Activated CD8-positive, alpha-beta memory T cell treated with anti-CD3 and anti-CD28 coated beads for 4 hours (primary cell): ENCODE results near the gene COMMD7.
"Not testable (repeated sequence)": the region's sequence is repeated elsewhere in the genome, so short reads cannot be mapped to it uniquely, and the experiment has no call there.

Experiments
- DNase-seq, 2 donors: peaks; one replicate each; pipeline ENCODE4 v3.0.0-alpha.2; 2020; ENCODE audit warnings: low read depth in 2 of 2

Gene COMMD7

GRCh38 chr20:32728435-32728834 lies 14.8 kb downstream of the COMMD7 start:
- DNase-seq: not testable (repeated sequence)

DNA sequence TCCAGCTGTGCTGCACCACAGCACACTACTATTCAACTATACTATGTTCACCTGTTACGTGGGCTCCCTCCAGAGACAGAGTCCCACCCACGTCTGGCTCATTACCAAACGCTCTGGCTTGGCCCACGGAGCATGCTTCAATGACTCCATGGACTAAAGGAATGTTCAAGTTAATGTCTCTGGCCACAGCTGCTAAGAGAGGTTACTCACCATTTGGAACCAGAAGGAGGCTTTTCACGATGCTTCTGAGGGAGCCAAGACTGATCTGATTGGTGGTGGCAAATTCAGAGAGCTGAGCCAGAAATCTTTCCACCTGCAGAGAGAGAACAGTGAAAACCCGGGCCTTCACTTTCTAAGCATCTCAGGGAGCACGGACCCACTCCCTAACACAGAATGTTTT lies 15.6 kb downstream of the COMMD7 start:
- DNase-seq: no peak

DNA sequence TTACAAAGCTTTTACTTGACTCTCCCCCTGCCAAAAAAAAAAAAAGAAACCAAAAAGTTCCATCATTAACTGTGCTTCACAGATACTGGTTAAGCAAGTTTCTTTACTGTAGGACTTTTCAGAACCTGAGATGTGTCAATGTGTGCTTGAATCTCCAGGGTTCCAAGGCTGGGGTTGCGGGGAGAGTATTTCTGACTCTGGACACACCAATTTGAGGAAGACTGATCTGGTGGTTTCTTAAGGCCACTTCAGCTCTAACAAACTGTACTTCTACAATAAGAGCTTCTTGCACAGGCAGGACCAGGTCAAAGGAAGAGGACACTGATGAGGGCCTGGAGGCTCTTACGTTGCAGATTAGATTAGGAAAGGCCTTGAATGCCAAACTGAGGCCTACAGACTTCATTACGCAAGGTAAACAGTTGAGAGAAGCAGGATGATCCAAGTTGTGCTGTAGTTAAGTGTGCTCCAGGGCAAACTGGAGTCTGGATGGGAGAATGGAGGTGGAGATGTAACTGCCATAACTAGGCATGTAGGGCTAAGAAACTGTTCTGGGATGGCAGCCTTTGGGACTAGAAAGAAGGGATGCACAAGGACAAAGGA lies 24.4 kb downstream of the COMMD7 start:
- no peak for DNase-seq

- DNase-seq: no peak
Observed at GRCh38 chr20:32711346-32711745, 31.9 kb downstream of the COMMD7 start.

DNA sequence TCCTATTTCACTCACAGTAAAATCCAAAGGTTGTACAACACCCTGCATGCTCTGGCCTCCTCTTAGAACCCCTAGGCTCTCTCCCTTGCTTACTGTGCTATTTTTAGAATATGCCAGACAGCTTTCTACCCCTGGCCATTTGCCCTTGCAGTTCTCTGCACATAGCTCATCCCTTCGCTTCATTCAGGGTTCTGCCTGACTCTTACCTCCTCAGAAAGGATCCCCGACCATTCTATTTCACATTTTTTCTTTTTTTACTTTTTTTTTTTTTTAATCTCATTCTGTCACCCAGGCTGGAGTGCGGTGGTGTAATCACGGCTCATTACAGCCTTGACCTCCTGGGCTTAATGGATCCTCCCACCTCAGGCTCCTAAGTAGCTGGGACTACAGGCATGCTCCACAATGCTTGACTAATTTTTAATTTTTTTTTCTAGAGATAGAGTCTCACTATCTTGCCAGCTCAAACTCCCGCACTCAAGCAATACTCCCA lies 33.6 kb downstream of the COMMD7 start:
- DNase-seq: no peak

DNA sequence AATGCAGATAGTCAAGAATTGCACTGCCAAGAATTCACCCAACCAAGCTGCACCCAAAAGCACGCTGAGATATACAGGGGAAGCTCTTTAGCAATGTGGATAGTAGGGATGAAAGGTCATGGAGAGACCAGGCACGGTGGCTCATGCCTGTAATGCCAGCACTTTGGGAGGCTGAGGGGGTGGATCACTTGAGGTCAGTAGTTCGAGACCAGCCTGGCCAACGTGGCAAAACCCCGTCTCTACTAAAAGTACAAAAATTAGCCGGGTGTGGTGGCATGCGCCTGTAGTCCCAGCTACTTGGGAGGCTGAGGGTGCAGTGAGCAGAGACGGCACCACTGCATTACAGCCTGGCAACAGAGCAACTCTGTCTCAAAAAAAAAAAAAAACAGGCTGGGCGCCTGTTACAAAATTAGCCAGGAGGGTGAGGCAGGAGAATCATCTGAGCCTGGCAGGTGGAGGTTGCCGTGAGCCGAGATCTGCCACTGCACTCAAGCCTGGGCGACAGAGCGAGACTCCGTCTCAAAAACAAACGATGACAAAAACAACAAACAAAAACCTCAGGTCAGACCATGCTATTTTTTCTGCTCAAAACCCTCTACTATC lies 34.1 kb downstream of the COMMD7 start:
- DNase-seq: not testable (repeated sequence)

DNA sequence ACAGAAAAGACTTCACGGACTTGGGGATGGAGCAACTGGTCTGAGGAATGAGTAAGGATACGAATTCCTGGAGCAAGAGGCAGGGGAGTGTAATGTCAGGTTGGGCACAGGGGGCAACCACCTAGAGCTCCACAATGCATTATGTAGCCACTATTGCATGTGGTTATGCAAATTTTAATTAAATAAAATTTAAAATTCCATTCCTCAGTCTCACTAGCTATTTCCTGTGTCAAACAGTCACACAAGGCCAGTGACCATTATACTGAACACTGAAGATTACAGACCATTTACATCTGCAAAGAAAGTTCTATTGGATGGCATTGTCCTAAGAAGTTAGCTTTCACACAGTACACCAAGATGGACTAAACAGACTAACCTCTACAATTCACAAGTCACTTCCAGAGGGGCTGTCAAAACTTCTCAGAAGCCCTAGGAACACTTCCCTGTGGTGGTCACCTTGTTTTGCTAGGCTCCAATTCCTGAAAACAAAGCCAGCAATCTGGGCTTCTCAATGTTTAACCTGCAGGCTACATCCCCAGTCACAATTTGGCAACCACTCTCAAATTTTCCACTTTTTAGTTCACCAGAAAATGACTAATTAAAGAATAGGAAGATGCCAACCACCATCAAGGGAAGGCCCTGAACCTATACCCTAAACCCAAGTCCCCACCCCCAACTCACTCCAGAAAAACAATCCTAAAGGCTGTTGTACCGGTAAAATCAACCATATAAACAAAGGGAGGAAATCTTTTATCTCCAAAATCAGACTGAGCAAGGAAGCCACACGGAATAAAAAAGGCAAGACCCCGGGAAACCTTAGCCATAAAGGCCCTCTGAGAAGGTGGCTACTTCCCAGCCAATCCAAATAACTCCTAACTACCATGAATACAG lies 35.3 kb downstream of the COMMD7 start:
- DNase-seq: no peak

DNA sequence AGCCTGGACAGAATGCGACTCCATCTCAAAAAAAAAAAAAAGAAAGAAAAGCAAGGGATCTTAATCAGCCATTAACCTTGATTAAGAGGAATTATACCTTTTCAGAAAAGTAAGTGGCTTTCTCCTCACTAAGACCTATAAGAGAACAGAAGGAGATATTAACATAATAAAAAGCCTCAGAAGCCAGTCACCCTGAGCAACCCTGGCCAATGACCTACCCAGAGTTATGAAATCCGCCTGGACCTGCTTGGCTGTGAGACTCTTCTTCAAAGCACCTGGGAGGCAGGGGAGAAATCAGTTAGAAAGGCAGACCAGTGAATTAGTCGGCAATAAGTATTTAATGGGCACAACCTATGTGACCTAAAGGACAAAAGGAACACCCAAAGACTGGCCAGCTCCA lies 36.8 kb downstream of the COMMD7 start:
- DNase-seq: no peak

GRCh38 chr20:32702706-32703425 lies 40.4 kb downstream of the COMMD7 start:
- DNase-seq: no peak

DNA sequence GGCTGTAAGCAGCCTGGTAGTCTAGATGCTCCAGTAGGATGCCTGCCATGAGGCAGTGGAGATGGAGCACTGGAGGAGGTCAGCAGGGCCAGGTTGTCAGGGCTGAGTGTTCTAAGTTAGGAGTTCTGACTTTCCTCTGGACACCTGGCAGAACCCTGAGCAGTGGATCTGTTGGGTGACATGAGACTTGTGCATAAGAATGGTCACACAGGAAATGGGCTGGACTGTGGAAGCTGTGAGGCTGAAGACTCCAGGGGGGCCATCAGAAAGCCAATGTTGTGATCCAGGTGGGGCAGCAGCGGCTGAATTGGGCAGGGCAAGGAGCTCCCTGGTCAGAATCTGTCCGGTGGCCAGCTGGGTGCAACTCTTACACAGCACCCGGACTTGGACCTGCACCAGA lies 45.7 kb downstream of the COMMD7 start:
- DNase-seq: no peak

DNA sequence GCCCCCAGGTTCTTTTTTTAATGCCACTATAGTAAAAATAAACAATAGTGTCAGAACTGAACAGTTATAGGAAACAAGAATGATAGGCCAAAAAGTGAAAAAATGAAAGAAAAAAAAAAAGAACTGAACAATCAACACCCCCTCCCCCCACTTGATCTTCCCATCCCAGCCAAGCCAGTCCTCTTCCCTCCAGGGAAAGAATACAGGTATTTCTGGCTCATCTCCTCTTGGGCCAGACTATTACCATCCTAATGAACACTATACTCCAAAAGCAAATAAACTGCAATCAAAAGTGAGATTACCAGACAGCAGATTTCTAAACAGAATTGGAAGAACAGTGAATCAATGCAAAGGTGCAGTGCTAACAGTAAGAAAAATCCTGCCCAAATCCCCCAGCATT lies 48.2 kb downstream of the COMMD7 start:
- no peak for DNase-seq

- not testable (repeated sequence) for DNase-seq
Observed at GRCh38 chr20:32688966-32689365, 54.3 kb downstream of the COMMD7 start.

DNA sequence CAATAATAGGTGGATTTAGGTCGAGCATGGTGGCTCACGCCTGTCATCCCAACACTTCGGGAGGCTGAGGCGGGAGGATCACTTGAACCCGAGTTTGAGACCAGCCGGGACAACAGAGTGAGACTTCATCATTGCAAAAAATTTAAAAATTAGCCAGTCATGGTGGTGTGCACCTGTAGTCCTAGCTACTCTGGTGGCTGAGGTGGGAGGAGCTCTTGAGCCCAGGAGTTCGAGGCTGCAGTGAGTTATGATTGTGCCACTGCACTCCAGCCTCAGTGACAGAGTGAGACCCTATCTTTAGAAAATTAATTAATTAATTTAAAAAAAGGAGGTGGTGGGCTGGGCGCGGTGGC lies 56.1 kb downstream of the COMMD7 start:
- DNase-seq: no peak

DNA sequence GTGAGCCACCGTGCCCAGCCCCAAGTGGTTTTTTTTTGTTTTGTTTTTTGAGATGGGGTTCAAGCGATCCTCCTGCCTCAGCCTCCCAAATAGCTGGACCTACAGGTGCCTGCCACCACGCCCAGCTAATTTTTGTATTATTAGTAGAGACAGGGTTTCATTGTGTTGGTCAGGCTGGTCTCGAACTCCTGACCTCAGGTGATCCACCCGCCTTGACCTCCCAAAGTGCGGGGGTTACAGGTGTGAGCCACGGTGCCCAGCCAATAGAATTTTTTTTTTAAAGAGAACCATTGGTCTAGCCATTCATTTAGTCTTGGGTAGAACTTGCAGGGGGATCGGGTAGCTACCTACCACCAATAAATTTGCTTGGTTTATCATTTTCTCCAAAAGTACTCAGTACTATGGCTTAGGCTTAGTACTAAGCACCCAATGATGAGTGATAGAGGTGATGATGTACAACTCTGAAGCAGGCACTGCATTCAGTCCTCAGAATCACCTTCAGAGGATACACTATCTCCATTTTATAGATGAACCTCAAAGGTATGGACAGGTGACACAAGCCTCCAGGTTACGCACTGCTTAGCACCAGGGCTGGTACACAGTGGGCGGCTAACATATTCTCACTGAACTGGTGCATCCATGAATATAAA lies 56.6 kb downstream of the COMMD7 start:
- DNase-seq: no peak

- DNase-seq: no peak
Observed at GRCh38 chr20:32685541-32686529, 57.4 kb downstream of the COMMD7 start.

GRCh38 chr20:32682508-32682987 lies 60.7 kb downstream of the COMMD7 start:
- no peak for DNase-seq

DNA sequence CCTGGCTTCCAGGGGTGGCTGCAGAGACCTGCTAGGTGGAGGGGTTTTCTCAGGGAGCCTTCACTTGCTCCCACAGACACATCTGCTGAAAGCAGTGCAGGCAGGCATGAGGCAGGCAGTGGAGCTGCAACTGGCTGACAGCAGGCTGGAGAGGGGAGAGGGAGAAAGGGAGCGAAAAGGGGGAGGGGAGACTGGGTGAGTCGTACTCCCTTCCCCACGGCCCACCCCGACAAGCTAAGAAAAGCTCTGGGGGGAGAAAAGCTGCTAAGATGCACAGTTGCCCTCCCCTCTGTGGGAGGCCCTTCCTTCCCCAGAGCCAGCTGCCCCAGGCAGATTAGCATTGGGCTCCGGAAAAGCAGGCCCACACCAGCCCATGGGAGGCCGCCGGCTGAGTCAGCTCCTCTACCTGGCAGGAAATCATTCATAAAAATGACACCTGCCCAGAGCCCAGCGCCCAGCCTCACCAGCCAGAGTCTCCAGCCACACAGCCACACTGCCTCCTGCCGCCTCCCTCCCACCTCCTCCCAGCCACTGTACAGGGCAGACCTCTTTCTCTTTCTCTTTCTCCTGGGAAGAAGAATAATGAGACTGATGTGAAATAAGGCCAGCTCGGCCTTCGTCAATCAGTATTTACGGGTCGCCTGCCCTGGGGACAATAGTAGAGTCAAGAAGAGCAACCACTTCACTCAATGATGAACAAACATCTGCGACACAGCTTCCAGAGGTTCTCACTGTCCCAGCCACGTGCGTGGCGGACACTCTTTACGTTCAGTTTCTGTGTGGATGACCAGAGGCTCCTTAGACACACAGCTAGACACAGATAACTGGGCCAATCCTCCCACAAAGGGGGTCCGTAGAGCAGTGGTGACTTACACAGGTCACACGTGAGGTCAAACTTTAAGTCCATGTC lies 61.8 kb downstream of the COMMD7 start:
- no peak for DNase-seq

DNA sequence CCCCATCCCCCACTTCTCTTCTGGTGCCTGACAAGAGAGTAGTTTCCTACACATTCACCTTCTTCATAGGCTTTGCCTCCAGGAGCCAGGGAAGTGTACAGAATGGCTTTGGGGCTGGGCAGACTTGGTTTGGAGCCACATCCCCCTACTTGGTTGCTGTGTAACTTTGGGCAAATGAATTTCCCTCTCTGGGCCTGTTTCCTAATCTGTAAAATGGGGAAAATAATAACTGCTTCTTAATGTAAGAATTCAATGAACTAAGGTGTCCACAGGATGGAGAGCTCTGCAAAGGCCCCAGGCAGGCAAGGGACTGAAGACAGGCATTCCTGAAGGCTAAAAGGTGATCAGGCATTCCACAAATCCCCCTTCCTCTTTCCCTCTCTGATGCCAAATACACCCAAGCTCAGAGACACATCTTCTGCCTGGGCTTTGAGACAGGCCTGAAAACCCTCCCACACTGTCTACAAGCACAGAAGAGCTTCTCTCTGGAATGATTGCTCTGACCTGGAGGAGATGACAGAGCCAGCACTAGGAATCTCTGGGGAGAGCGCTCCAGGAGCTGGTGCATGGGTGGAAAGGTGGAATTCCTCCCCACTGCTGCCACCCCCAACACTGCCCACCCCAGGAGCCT lies 62.6 kb downstream of the COMMD7 start:
- no peak for DNase-seq

DNA sequence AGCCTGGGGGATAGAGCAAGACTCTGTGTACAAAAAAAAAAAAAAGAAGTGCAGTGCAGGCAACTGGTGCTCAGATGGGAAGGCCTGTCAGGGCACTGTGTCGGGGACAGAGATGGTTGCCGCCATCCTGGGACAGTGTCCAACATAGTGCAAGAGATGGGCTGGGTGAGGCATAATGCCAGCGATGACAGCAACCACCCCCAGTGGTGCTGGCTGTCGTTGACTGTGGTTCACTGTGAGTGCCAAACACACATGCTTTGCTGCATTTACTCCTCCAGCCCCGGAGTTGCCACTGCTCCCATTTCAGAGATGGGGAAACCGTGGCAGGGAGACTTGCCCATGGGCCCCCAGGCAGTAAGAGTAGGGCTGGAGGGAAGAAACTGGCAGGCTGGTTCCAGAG lies 64.3 kb downstream of the COMMD7 start:
- no peak for DNase-seq
